ENCODE measurements around the gene ZNF439. TPM values are rescaled to one million over a fixed set of nuclear protein-coding genes. Genes with fewer than 3 reads are reported as not detected.
"Not testable (repeated sequence)": the region's sequence is repeated elsewhere in the genome, so short reads cannot be mapped to it uniquely, and the experiment has no call there.

ZNF439 gene
- total RNA-seq, 1 donor from 2014 or later: 25.3 TPM

GRCh38 chr19:11868188-11868587 lies 19.7 kb downstream of the ZNF439 start:
- no peak for DNase-seq (ENCODE audit: low spot score)

DNA sequence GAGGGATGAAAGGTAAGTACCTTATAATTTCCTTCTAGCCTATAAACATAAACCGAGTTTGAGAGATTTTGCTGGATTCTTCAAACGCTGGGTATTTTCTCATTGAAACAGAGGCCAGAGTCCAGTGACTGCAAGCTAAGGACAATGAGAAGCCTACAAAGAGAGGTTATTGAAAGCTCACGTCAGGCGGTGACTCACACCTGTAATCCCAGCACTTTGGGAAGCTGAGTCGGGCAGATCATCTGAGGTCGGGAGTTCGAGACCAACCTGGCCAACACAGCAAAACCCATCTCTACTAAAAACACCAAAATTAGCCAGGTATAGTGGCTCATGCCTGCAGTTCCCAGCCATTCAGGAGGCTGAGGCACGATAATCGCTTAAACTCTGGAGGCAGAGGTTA lies 24.1 kb downstream of the ZNF439 start:
- no peak for DNase-seq (ENCODE audit: low spot score)

- DNase-seq (ENCODE audit: low spot score): no peak
Observed at GRCh38 chr19:11873762-11874161, 25.2 kb downstream of the ZNF439 start.

DNA sequence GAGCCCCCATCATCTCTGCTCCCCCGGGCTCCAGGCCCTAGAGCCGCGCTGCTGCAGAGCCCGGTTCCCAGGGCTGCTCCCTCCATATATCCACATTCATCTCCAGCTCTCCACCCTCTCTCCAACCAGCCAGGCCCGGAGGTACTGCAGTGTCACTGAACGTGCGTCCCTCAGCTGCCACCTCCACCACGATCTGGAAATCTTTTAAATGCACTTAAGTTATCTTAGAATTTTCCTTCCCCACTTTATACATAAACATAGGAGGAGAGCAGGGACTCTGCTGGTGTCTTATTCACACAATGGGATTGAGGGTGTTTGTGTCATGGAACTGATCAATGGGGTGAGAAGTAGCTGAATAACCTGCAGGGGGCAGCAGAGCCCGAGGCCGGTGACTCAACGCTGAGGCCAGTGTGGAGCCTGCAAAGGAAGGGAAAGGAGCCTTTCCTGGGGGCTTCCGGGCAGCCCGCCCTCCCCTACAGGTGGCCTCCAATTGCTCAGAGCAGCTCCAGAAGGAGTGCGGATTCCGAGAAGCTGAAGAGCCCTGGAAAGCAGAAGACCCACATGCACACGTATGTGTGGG lies 31.3 kb downstream of the ZNF439 start:
- not testable (repeated sequence) for DNase-seq (ENCODE audit: low spot score)

- DNase-seq (ENCODE audit: low spot score): no peak
Observed at GRCh38 chr19:11880598-11880997, 32.1 kb downstream of the ZNF439 start.

- peak; percentile 61 for DNase-seq (ENCODE audit: low spot score)
Observed at GRCh38 chr19:11881151-11881800, 32.8 kb downstream of the ZNF439 start.

DNA sequence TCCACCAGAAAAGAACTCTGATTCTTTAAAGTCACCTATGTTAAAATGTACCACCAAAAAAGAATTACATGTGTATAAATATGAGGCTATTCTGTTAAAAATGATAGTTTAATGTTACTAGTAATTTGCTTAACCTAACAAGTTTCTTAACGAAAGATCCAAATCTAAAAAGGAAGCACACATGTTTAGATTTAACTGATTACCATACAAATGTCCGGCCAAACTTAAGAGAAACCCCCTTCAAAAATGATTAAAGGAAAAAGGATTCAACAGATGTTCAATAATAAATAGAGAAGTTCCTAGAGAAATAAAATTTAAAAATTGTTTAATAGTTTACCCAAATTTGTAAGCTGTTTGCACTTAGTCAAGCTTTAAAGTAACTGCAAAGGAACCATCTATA lies 34.1 kb downstream of the ZNF439 start:
- no peak for DNase-seq (ENCODE audit: low spot score)

DNA sequence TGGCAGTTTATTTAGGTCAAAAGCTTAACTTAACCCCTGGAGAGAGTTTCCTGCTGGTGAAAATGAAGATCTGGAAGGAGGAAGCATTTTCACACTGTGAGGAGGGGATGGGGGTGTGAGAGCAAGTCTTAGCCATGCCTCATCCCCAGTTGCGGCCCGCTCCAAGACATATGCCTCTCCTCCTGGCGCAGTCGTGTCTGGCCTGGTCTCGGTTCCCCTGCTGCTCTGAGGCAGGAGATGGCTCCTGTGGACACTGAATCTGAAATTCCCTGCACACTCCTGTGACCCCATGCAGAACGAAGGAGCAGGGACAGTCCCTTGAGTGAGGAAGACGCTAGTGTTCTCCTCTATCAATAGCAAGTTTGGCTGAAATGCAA lies 38.7 kb downstream of the ZNF439 start:
- DNase-seq (ENCODE audit: low spot score): no peak

DNA sequence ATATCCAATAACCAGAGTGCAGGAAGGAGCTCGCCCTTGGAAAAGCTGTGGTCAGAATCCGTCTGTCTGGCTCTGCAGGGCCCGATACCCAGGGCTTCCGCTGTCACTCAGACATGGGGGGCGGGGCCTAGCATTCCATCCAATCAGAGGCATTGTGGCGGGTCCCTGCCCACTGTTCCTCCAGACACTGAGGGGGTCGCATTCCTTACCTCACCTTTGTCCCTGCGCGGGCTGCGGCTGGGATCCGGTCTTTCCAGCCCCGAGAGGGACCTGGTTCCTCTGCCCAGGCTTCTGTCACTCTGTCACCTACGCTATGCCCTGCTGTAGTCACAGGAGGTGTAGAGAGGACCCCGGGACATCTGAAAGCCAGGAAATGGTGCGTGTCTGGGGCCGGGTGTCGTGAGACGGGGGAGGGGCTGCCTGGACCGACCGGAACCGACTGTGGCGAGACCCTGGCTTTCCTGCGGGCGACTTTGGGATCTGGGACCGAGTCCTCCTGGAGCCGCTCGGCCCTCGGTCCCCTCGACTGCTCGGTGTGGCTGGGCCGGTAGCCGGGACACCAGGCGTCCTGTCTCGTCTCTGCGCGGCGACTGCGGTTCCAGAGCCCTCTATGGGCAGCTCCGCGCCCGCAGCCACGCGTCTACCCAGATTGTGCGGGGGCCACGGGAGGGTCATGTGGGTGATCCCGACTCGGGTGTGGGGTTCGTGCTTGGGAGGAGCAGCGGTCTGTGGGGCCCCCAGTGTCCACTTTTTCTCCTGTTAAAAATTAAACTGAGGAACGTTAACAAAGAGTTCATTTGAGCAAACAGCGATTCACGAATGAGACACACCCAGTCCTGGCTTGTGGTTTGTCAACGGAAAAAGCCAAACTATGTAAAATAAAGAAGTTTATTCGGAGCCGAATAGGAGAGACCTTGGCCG lies 39.3 kb downstream of the ZNF439 start, which contains the start of gene ZNF69:
TSS of gene ZNF69 (plus strand) at position 172 of the 921 bp plus-strand sequence. CDS start at position 314, 142 bp downstream.
- peak; percentile 90 for DNase-seq (ENCODE audit: low spot score)

- not testable (repeated sequence) for DNase-seq (ENCODE audit: low spot score)
Observed at GRCh38 chr19:11889901-11890300, 41.4 kb downstream of the ZNF439 start.

GRCh38 chr19:11890634-11891033 lies 42.1 kb downstream of the ZNF439 start:
- DNase-seq (ENCODE audit: low spot score): no peak

GRCh38 chr19:11894851-11895250 lies 46.3 kb downstream of the ZNF439 start:
- no peak for DNase-seq (ENCODE audit: low spot score)

- no peak for DNase-seq (ENCODE audit: low spot score)
Observed at GRCh38 chr19:11902228-11902627, 53.7 kb downstream of the ZNF439 start.

DNA sequence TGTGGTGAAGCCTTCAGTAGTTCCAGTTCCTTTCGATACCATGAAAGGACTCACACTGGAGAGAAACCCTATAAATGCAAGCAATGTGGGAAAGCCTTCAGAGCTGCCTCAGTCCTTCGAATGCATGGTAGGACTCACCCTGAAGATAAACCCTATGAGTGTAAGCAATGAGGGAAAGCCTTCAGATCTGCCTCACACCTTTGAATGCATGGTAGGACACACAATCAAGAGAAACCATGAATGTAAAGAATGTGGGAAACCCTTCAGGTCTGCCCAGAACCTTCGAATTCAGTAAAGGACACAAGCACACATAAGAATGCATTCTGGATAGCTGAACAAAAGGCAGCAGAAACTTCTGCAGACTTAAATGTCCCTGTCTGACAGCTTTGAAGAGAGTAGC lies 57.4 kb downstream of the ZNF439 start:
- no peak for DNase-seq (ENCODE audit: low spot score)

DNA sequence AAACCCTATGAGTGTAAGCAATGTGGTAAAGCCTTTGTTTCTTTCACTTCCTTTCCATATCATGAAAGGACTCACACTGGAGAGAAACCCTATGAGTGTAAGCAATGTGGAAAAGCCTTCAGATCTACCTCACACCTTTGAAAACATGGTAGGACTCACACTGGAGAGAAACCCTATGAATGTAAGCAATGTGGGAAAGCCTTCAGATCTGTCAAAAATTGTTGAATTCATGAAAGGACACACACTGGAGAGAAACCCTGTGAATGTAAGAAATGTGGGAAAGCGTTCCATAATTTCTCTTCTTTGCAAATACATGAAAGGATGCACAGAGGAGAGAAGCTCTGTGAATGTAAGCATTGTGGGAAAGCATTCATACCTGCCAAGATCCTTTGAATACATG lies 63.4 kb downstream of the ZNF439 start:
- not testable (repeated sequence) for DNase-seq (ENCODE audit: low spot score)

DNA sequence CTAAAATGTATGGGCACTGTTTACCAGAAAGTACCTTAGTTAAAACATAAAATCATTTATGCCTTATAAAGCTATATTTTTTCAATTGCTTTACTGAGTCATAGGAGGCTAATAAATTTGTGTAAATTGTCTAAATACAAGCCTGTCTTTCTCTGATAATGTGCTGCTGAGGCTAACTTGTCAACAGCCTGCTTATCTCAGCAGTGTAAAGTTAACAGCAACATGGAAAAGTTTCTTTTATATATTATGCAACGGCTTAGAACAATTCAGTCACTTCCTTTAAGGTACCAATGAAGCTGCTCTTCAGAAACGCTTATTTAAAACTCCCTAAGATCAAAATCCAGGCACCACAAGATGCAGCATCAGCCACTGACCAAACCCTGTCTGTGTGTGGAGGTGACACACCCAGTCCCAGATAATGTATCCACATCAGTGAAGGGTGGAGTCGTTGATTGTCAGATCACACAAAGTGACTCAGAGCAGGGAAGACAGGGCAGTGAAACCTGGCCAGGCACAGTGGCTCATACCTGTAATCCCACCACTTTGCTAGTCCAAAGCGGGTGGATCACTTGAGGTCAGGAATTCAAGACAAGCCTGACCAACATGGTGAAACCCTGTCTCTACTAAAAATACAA lies 66.0 kb downstream of the ZNF439 start:
- DNase-seq (ENCODE audit: low spot score): not testable (repeated sequence)

Other genes starting within 250 kb of the ZNF439 start
- 21.5 TPM for gene ZNF823, start 109.8 kb upstream of the ZNF439 start, total RNA-seq
- gene ZNF441, start 81.7 kb upstream of the ZNF439 start, total RNA-seq: 17.9 TPM
- gene ZNF491, start 50.2 kb upstream of the ZNF439 start, total RNA-seq: 2.3 TPM
- 74.7 TPM for gene ZNF440, start 34.5 kb upstream of the ZNF439 start, total RNA-seq
- 17.9 TPM for gene ZNF69, start 39.1 kb downstream of the ZNF439 start, total RNA-seq
- 27.0 TPM for gene ZNF700, start 76.4 kb downstream of the ZNF439 start, total RNA-seq
- 8.7 TPM for gene ZNF763, start 116.3 kb downstream of the ZNF439 start, total RNA-seq
- 20.0 TPM for gene ZNF433, start 187.0 kb downstream of the ZNF439 start, total RNA-seq
- 1.1 TPM for gene ZNF878, start 204.2 kb downstream of the ZNF439 start, total RNA-seq
- 20.1 TPM for gene ZNF844, start 216.0 kb downstream of the ZNF439 start, total RNA-seq

Data from ureter (tissue), 1 donor.